DMS79 treated with DMSO at 0.1 percent for 48 hours (cell line): Measurements from ENCODE around the gene ETNK1.
"Not testable (repeated sequence)": the region's sequence is repeated elsewhere in the genome, so short reads cannot be mapped to it uniquely, and the experiment has no call there.

ENCODE experiments used
- DNase-seq: peaks from one replicate; lab custom pipeline; 2025; lab: John Stamatoyannopoulos, UW

The ETNK1 gene, protein sequence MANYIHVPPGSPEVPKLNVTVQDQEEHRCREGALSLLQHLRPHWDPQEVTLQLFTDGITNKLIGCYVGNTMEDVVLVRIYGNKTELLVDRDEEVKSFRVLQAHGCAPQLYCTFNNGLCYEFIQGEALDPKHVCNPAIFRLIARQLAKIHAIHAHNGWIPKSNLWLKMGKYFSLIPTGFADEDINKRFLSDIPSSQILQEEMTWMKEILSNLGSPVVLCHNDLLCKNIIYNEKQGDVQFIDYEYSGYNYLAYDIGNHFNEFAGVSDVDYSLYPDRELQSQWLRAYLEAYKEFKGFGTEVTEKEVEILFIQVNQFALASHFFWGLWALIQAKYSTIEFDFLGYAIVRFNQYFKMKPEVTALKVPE

GRCh38 chr12:22624870-22625761 is at the start of gene ETNK1:
Gene ETNK1, plus strand, starts transcription at chr12:22625171. Its CDS starts 260 bp downstream, at chr12:22625431.
- peak; percentile 83 for DNase-seq

DNA sequence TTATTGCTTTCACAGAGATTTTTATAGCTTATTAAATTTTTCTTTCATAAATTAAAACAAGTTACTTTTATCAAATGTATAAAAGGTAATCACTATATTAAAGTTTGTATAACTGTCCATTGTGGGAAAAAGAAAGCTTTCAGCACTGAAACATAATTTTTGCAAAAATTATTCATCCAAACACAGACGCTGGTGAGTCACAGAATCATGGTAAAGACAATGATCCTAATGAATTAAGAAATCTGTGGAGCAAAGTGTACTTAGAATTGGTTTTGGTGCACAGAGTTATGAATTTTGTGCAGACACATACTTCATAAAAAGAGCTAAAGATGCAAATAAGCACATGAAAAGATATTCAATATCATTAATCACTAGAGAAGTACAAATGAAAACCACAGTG is 48.9 kb upstream of the ETNK1 start:
- no peak for DNase-seq

GRCh38 chr12:22576473-22576872 is 48.5 kb upstream of the ETNK1 start:
- DNase-seq = no peak

GRCh38 chr12:22577667-22578066 is 47.3 kb upstream of the ETNK1 start:
- no peak for DNase-seq

- no peak for DNase-seq
These were observed 46.6 kb upstream of the ETNK1 start for GRCh38 chr12:22578328-22578727.

- DNase-seq = peak; percentile 2
These were observed 36.2 kb upstream of the ETNK1 start for GRCh38 chr12:22588817-22589216.

- no peak for DNase-seq
These were observed 31.1 kb upstream of the ETNK1 start for GRCh38 chr12:22593864-22594263.

GRCh38 chr12:22597539-22597938 is 27.4 kb upstream of the ETNK1 start:
- DNase-seq = not testable (repeated sequence)

DNA sequence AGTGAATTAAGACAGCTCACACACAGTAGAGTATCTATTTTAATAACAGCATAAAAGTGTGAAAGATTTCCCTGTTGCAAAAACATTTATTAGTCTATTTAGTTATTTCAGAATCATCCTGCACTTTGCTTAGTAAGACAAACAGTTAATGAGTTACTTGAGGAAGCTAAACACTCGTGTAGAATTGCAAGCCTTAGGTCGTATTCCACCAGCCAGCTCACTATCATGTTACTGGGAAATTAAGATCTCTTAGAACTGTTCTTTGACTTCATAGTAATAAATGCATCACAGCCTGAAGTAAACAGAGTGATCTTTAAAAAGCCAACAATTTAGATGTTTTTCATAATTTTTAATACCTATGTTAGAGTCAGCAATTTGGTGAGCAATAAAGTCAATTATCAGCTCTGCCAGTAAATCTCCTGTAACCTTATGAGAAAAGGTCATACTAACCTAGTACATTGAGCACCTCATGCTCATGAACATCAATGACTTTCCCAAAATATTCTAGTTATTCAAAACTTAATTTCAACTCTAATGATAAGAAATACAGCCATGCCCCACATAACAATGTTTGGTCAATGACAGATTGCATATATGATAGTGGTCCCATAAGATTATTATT is 26.7 kb upstream of the ETNK1 start:
- DNase-seq = no peak

DNA sequence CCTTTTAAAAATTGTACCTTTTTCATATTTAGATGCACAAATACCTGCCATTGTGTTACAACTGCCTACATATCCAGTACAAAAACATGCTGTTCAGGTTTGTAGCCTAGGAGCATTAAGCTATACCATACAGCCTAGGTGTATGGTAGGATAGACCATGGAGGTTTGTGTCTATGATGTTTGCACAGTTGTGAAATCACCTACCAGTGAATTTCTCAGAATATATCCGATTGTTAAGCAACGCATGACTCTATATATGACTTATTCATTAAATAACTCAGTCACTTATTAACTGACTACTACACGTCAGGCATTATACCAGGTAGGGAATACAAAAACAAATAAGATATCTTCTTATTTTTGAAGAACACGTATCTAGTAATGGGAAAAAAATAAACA is 26.2 kb upstream of the ETNK1 start:
- no peak for DNase-seq

DNA sequence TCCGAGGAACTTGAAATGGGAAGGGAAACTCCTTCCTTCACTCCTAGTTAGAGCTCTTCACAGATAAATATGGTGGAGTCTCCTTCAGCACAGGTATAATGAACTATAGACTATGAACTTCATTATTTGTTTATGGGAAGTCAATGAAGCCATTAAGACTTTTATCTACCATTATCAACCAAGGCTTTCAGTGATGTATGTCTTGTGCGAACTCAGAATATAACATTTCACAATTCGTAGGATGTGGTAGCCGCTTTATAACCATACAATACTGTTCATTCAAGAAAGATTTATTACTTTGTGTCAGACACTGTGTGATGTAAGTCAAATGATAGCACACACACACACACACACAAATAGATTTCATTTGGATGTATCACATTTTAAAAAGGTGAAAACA is 24.8 kb upstream of the ETNK1 start:
- DNase-seq = no peak

- no peak for DNase-seq
These were observed 15.5 kb upstream of the ETNK1 start for GRCh38 chr12:22609501-22609900.

- DNase-seq = no peak
These were observed 14.8 kb upstream of the ETNK1 start for GRCh38 chr12:22610131-22610530.

GRCh38 chr12:22612822-22613221 is 12.1 kb upstream of the ETNK1 start:
- not testable (repeated sequence) for DNase-seq

- no peak for DNase-seq
These were observed 8.9 kb upstream of the ETNK1 start for GRCh38 chr12:22615963-22616501.

DNA sequence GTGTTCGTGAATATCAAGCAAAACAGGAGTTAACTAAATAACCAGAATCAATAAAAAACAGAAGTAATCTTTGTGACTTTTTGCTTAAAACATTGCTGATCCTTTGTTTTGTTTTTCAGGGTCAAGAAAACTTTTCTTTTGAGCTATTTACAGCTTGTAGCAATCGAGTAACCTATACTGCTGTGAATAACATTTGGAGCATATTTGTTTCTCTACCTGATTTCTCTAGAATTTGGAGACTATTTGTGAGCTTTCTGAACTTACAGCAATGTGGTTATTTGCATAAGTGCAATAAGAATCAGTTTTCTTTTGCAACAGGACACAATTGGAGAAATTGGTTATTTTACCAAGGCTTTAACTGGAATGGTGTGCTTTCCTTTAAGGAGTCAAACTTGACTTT is 7.3 kb upstream of the ETNK1 start:
- DNase-seq = no peak

- peak; percentile 83 for DNase-seq
These were observed 462 bp upstream of the ETNK1 start for GRCh38 chr12:22624548-22624869.

DNA sequence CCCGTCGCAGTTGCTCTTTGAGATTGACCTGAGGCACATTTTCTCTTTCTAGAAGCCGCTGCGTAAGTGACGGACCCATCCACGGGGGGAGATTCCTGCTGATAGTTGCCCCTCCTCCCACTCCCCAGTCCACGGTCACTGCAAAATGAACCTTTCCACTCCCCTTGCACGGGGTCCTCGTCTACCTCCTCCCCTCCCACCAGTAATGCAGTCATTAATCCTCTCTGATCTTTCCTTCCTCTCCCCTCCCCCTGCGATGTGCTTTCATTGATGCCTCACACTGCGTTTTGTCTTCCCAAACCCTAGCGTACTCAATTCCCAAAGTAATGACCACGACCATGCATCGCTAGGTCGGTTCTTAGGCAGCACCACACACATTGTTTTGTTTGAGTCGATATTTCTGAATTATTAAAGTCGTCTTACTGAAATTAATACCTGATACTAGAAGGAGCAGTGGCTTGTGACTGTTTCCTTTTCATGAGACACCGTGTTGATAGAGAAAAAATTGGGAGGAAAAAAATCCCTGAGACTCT is 857 bp downstream of the ETNK1 start:
- peak; percentile 67 for DNase-seq

DNA sequence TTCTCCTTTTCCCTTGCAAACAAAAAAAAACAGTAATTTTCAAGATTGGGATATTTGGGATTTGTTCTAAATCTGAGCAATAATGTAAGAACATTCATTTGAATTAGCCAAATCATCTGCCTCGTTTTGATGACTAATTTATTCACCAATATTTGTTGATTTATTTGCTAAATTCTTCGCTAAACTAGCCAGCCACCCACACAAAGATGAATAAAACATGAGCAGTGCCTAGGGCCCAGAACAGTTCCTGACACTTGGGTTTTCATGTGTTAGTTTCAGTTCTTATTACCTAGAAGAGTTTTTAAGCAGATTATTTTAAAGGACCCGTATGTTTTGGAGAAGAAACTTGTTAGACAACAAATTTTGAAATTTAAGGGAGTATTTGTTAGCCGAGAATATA is 1.4 kb downstream of the ETNK1 start:
- DNase-seq = no peak

- DNase-seq = no peak
These were observed 2.4 kb downstream of the ETNK1 start for GRCh38 chr12:22627371-22627770.

GRCh38 chr12:22628228-22628627 is 3.3 kb downstream of the ETNK1 start:
- DNase-seq = no peak

DNA sequence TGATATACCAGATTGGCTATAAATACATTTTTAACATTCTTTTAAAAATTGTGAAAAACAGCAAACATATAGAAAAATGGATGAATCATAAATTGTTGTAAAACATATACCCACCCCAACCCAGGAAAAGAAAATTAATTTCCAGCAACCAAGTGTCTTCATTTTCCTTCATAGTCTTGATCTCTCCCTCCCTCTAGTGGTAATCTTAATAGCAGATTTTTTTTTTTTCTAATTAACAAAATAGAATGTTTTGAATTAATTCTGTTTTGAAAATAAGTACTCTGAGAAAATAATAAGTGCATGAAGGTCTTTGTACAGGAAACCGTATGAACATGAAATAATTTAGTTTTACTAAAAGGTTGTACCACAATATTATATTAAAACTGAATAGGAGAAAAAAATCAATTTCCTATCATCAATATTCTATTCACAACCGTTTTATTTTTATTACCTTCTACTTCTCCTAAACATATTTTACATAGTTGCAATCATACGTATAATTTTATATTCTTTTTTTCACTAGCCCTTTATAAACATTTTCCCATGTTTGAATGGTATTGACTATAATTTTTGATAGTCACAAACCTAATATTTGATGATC is 7.0 kb downstream of the ETNK1 start:
- DNase-seq = peak; percentile 7
